ENCODE data around the gene SLC6A17. TPM values are rescaled to one million over a fixed set of nuclear protein-coding genes. Genes with fewer than 3 reads are reported as not detected.

The SLC6A17 gene
- polyA plus RNA-seq, 3 donors: not detected

DNA sequence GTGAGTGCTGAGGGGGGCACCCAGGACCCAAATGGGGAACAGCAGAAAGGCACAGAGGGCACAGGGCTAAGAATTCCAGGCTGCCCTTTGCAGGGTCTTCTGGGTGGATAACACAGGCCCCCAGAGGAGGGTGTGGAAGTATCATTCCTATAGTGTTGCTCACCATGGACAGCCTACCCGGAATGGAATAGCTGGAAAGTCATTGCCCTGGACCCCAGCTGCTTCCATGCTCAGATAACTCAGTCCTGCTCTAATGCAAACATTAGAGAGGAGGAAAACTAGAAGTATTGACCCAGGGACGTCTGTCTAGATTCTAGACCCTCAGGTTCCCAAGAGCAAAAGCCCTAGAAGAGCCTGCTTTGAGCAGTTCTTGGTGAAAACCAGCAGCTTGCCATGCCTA is 24.7 kb downstream of the SLC6A17 start:
- no peaks in the 10 kb centered on the region for H4K20me1 ChIP-seq (ENCODE audit: insufficient read depth, low read length)
- no peak overlapping the region for H3K27ac ChIP-seq (ENCODE audit: low read depth in 1 of 2, low read length in 2 of 2)
- H3K27me3 ChIP-seq (ENCODE audit: control insufficient read depth in 2 of 2, insufficient read depth in 2 of 2, low read length in 2 of 2): no peaks in the 10 kb centered on the region
- H2AFZ ChIP-seq (ENCODE audit: insufficient read depth, low read depth, low read length, poor library complexity, severe bottlenecking): no peak overlapping the region
- intact Hi-C loops (cut with micrococcal nuclease): loop anchor here in 1 of 2 donors (5.0 kb wide), 1 partner anchor 47 kb away; no protein-coding TSS in a partner anchor
- H3K79me2 ChIP-seq (ENCODE audit: insufficient read depth, low read length): no peaks in the 10 kb centered on the region
- H3K4me1 ChIP-seq (ENCODE audit: control insufficient read depth in 1 of 2, insufficient read depth in 2 of 2, low read length in 2 of 2): no peaks in the 10 kb centered on the region
- no peak for DNase-seq
- 67% methylated on average over 1 of the region's 2 CpGs for whole genome bisulfite sequencing (ENCODE audit: insufficient coverage)
- no peak overlapping the region for H3K27ac Mint-ChIP-seq
- H3K9me3 ChIP-seq (replicated peaks in 1 of 2; ENCODE audit: control insufficient read depth in 1 of 2, insufficient read depth in 1 of 2, low read length in 2 of 2): no peaks in the 10 kb centered on the region
- TF ChIP-seq, protein P1, sequence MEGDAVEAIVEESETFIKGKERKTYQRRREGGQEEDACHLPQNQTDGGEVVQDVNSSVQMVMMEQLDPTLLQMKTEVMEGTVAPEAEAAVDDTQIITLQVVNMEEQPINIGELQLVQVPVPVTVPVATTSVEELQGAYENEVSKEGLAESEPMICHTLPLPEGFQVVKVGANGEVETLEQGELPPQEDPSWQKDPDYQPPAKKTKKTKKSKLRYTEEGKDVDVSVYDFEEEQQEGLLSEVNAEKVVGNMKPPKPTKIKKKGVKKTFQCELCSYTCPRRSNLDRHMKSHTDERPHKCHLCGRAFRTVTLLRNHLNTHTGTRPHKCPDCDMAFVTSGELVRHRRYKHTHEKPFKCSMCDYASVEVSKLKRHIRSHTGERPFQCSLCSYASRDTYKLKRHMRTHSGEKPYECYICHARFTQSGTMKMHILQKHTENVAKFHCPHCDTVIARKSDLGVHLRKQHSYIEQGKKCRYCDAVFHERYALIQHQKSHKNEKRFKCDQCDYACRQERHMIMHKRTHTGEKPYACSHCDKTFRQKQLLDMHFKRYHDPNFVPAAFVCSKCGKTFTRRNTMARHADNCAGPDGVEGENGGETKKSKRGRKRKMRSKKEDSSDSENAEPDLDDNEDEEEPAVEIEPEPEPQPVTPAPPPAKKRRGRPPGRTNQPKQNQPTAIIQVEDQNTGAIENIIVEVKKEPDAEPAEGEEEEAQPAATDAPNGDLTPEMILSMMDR (IDR thresholded peaks at IDR 0.05): no peak
- peaks cover 5 to 13% (median 7%) of the 10 kb centered on the region in 3 donors for H3K27me3 Mint-ChIP-seq (ENCODE audit: low read depth in 3 of 3)
- no peaks in the 10 kb centered on the region for H3K9me3 Mint-ChIP-seq
- no peak overlapping the region for H3K4me2 ChIP-seq (replicated peaks; ENCODE audit: extremely low read depth, low read length, poor library complexity, severe bottlenecking)
- peaks cover 5% of the 10 kb centered on the region for H3K4me1 Mint-ChIP-seq
- H3K9ac ChIP-seq (ENCODE audit: insufficient read depth, low read length, poor library complexity, severe bottlenecking): no peak overlapping the region
- no peak overlapping the region for H3K4me3 Mint-ChIP-seq
- H3K36me3 Mint-ChIP-seq: no peaks in the 10 kb centered on the region
- no peaks in the 10 kb centered on the region for H3K36me3 ChIP-seq (replicated peaks in 1 of 2; ENCODE audit: control insufficient read depth in 1 of 2, insufficient read depth in 2 of 2, low read length in 2 of 2)
- H3K4me3 ChIP-seq (replicated peaks in 1 of 3; ENCODE audit: low read depth in 2 of 3, low read length in 3 of 3): no peak overlapping the region

DNA sequence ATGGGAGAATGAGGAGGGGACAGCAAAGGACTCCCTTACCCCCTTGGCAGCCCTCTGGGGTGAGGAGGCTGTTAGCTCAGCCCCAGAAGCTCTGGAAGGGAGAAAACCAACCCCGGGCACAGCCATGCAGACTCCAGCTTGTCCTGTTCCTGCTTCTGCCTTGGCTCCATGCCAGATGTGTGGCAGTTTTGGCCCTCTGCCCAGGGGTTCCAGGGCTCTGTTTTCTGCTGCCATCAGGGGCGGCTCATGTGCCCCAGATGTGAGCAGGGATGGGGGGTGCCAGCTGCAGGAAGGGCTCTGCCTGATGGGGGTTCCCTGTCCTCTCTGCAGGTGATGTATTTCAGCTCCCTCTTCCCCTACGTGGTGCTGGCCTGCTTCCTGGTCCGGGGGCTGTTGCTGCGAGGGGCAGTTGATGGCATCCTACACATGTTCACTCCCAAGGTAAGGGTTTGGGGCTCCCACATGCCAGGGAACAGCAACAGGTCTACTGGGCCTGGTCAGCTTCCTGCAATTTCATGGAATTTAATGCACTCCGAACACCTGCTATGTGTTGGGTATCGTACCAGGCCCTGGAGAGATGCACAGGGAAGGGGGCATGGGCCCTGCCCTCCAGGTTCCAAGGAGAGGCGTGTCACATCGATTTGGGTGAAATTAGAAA is 26.1 kb downstream of the SLC6A17 start:
- H3K27me3 Mint-ChIP-seq (ENCODE audit: low read depth in 3 of 3): peaks cover 5 to 11% (median 7%) of the 10 kb centered on the region in 3 donors
- no peaks in the 10 kb centered on the region for H3K9me3 Mint-ChIP-seq
- no peaks in the 10 kb centered on the region for H3K9me3 ChIP-seq (replicated peaks in 1 of 2; ENCODE audit: control insufficient read depth in 1 of 2, insufficient read depth in 1 of 2, low read length in 2 of 2)
- H3K4me3 Mint-ChIP-seq: no peak overlapping the region
- no peaks in the 10 kb centered on the region for H3K36me3 ChIP-seq (replicated peaks in 1 of 2; ENCODE audit: control insufficient read depth in 1 of 2, insufficient read depth in 2 of 2, low read length in 2 of 2)
- H3K9ac ChIP-seq (ENCODE audit: insufficient read depth, low read length, poor library complexity, severe bottlenecking): no peak overlapping the region
- TF ChIP-seq, protein P1 (IDR thresholded peaks at IDR 0.05): no peak
- no peaks in the 10 kb centered on the region for H4K20me1 ChIP-seq (ENCODE audit: insufficient read depth, low read length)
- no peak overlapping the region for H3K27ac ChIP-seq (ENCODE audit: low read depth in 1 of 2, low read length in 2 of 2)
- H3K4me2 ChIP-seq (replicated peaks; ENCODE audit: extremely low read depth, low read length, poor library complexity, severe bottlenecking): no peak overlapping the region
- peak overlapping the region in 1 of 7 donors; percentile 38 for H3K27ac Mint-ChIP-seq
- H3K4me1 ChIP-seq (ENCODE audit: control insufficient read depth in 1 of 2, insufficient read depth in 2 of 2, low read length in 2 of 2): no peaks in the 10 kb centered on the region
- H3K4me3 ChIP-seq (replicated peaks in 1 of 3; ENCODE audit: low read depth in 2 of 3, low read length in 3 of 3): no peak overlapping the region
- H3K79me2 ChIP-seq (ENCODE audit: insufficient read depth, low read length): no peaks in the 10 kb centered on the region
- intact Hi-C loops (cut with micrococcal nuclease): no loop called here
- H3K4me1 Mint-ChIP-seq: peaks cover 5% of the 10 kb centered on the region
- no peaks in the 10 kb centered on the region for H3K27me3 ChIP-seq (ENCODE audit: control insufficient read depth in 2 of 2, insufficient read depth in 2 of 2, low read length in 2 of 2)
- H3K36me3 Mint-ChIP-seq: no peaks in the 10 kb centered on the region
- H2AFZ ChIP-seq (ENCODE audit: insufficient read depth, low read depth, low read length, poor library complexity, severe bottlenecking): no peak overlapping the region
- DNase-seq: no peak
- WGBS (ENCODE audit: insufficient coverage): 74% methylated on average over 5 of the region's 9 CpGs
